Left lung (tissue), 10 donors: ENCODE data around the gene CCL20. TPM values are rescaled to one million over a fixed set of nuclear protein-coding genes. Genes with fewer than 3 reads are reported as not detected.

Experiments used
- ATAC-seq: fragments of 200-7000 bp; cut with Tn5 transposase; one replicate; pipeline ENCODE4 v1.9.1; 2020; ENCODE audit warnings: moderate library complexity
- DNase-seq, 4 donors: peaks; one replicate each; pipeline ENCODE4 v3.0.0-alpha.2; 2013 to 2020
- H3K27ac ChIP-seq, 2 donors: fragments of 200-600 bp; sonication (generic) in 1 of 2; one replicate each; pipeline versions ENCODE4 v1.5.0 to v1.8.0; 2020 to 2021
- H3K27me3 ChIP-seq, 2 donors: fragments of 200-600 bp; sonication (generic) in 1 of 2; one replicate each; pipeline versions ENCODE4 v1.5.0 to v1.8.0; 2020 to 2021
- H3K36me3 ChIP-seq, 2 donors: fragments of 200-600 bp; sonication (generic) in 1 of 2; one replicate each; pipeline versions ENCODE4 v1.5.0 to v1.8.0; 2020 to 2021
- H3K4me1 ChIP-seq, 2 donors: fragments of 200-600 bp; one replicate each; pipeline ENCODE4 v1.8.0; 2021
- H3K4me3 ChIP-seq, 2 donors: fragments of 200-600 bp; sonication (generic) in 1 of 2; one replicate each; pipeline versions ENCODE4 v1.5.0 to v1.8.0; 2020 to 2021; ENCODE audit warnings: mild to moderate bottlenecking in 1 of 2
- H3K9me3 ChIP-seq, 2 donors: fragments of 200-600 bp; sonication (generic) in 1 of 2; one replicate each; pipeline versions ENCODE4 v1.5.0 to v1.8.0; 2020 to 2021
- intact Hi-C, 2 donors: fragments of 100-400 bp; cut with DNase I; formaldehyde crosslinking; loops; one replicate each; pipeline versions ENCODE4 v1.11.2 to v1.14.2; 2022
- polyA plus RNA-seq, 6 donors: library from polyadenylated mRNA; unstranded; fragments of 120-200 nt; gene quantifications; one replicate each; pipeline ENCODE4 v1.2.1, GENCODE V29; 2013; ENCODE audit not compliant: insufficient read length in 6 of 6
- total RNA-seq, 2 donors: library from RNA; stranded (reverse); fragmentation: NEBNext Ultra II Directional; extraction: Animal tissue kit (Norgen Biotek cat#: 25700); gene quantifications; one replicate each; pipeline ENCODE4 v1.2.1, GENCODE V29; 2021
- TF ChIP-seq, protein P1 (sequence below), 2 donors: fragments of 200-600 bp; sonication (generic) in 1 of 2; IDR thresholded peaks; one replicate each; pipeline versions ENCODE4 v1.5.0 to v1.8.0; 2021; ENCODE audit warnings: antibody characterized with exemption in 2 of 2
- donor health status: DM: no; HTN: yes; CAD: no.
- donor health status: DM: no; HTN: no; CAD: no.

Gene CCL20
- total and polyA plus RNA-seq, 8 donors: 0.56 to 15.7 (median 0.92) TPM; not detected in 1

DNA sequence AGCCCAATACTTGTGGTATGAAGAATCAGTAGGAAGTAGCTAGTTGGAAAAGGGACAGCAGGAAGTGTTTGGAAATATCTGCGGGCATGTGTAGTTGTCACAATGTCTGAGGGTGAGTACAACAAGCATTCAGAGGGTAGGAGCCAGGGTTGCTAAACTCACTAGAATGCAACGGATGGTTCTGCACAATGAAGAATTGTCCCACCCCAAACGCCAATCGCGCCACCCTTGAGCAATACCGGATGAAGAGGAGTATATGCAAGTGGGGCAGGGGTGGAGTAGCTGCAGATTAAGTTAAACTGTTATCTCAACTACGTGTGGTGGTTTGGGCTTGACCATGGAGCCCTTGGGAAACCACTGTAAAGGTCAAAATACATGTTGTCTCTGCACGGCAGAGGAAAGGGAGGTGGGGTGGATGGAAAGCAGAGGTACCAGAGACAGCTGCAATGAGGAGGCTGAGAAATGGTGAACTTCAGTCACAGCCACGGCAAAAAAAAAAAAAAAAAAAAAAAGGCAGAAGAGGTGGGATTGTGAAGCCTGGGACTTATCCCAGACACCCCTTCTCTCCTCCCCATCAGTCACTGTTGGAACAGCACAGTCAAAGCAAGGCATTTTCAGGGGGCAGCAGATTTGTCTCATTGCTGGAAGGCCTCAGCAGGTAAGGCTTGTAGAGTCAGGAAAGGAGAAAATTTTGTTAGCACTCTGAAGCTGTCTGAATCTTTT, 5.2 kb downstream of the CCL20 start:
- DNase-seq: peak in 2 of 4 donors; percentile 72 to 79

DNA sequence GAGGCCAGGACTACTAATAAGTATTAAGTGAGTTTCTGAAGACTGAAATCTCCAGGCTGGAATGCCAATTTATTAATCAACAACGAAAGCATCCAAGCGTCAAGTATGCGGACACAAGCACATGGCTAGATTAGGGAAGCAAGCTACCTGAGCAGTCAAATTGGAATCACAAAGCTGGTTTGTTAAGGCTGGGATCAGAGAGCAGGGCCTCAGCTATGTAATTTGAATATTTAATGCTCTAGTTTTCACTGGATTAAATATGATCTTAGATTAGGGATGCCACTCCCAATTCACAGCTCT, 5.7 kb downstream of the CCL20 start:
- no peak for ATAC-seq
- no peaks in the 10 kb centered on the region for H3K9me3 ChIP-seq
- TF ChIP-seq, protein P1, sequence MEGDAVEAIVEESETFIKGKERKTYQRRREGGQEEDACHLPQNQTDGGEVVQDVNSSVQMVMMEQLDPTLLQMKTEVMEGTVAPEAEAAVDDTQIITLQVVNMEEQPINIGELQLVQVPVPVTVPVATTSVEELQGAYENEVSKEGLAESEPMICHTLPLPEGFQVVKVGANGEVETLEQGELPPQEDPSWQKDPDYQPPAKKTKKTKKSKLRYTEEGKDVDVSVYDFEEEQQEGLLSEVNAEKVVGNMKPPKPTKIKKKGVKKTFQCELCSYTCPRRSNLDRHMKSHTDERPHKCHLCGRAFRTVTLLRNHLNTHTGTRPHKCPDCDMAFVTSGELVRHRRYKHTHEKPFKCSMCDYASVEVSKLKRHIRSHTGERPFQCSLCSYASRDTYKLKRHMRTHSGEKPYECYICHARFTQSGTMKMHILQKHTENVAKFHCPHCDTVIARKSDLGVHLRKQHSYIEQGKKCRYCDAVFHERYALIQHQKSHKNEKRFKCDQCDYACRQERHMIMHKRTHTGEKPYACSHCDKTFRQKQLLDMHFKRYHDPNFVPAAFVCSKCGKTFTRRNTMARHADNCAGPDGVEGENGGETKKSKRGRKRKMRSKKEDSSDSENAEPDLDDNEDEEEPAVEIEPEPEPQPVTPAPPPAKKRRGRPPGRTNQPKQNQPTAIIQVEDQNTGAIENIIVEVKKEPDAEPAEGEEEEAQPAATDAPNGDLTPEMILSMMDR (IDR thresholded peaks at IDR 0.05): no peak
- DNase-seq: no peak
- peaks cover 8 to 54% of the 10 kb centered on the region in 2 donors for H3K4me1 ChIP-seq
- intact Hi-C loops: no loop called here
- no peaks in the 10 kb centered on the region for H3K27me3 ChIP-seq
- H3K4me3 ChIP-seq: no peak overlapping the region
- H3K27ac ChIP-seq: peak overlapping the region in 1 of 2 donors; percentile 90
- no peaks in the 10 kb centered on the region for H3K36me3 ChIP-seq

More for the DNA sequence above, 5.2 kb downstream of the CCL20 start:
- intact Hi-C loops: no loop called here
- TF ChIP-seq, protein P1 (IDR thresholded peaks at IDR 0.05): no peak
- H3K27ac ChIP-seq: peak overlapping the region in 1 of 2 donors; percentile 90
- no peak overlapping the region for H3K4me3 ChIP-seq
- H3K4me1 ChIP-seq: peaks cover 8 to 57% of the 10 kb centered on the region in 2 donors
- no peaks in the 10 kb centered on the region for H3K36me3 ChIP-seq
- H3K9me3 ChIP-seq: no peaks in the 10 kb centered on the region
- no peaks in the 10 kb centered on the region for H3K27me3 ChIP-seq
- peak; percentile 76 for ATAC-seq

DNA sequence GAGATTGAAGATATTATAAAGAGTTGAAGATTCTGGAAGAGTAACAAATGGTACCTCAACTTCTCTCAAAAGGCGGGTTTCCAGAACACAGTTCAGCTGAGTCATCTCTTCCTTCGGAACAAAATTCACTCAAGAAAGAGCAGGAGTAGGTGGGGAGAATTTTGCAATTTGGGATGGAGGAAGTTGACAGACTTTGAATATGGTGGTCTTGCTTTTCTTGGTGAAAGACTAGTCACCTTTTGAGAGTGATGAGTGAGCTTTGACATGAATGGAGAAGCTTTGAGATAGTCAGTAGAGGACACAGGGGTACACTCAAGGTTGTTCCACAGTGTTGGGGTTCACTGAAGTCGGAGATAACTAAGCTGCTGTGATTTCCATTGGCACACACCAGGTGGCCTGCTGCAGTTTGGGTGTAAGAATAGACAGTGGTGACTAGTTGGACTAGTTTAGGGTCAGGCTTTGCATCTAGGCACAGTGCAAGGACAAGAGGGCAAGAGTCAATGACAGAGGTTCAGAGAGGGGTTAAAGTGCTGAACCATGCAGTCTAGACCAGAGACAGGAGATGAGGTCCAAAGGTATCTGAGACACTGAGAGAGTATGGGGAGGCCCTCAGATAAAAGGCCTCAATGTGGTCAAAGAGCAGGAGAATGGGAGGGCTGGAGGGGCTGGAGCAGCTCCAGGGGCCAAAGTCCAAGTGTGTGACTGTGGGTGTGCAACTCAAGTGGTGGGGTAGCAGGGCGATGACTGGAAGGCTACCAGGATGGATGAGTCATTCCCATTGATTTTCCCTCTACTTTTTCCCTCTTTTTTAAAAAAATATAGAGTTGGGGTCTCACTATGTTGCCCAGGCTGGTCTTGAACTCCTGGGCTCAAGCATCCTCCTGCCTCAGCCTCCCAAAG, 7.7 kb downstream of the CCL20 start:
- no peak overlapping the region for H3K27ac ChIP-seq
- TF ChIP-seq, protein P1 (IDR thresholded peaks at IDR 0.05): no peak
- H3K4me1 ChIP-seq: peaks cover 8 to 37% of the 10 kb centered on the region in 2 donors
- no peak overlapping the region for H3K4me3 ChIP-seq
- H3K27me3 ChIP-seq: no peaks in the 10 kb centered on the region
- intact Hi-C loops: no loop called here
- DNase-seq (no peak), ATAC-seq (no peak)
- no peaks in the 10 kb centered on the region for H3K9me3 ChIP-seq
- no peaks in the 10 kb centered on the region for H3K36me3 ChIP-seq

DNA sequence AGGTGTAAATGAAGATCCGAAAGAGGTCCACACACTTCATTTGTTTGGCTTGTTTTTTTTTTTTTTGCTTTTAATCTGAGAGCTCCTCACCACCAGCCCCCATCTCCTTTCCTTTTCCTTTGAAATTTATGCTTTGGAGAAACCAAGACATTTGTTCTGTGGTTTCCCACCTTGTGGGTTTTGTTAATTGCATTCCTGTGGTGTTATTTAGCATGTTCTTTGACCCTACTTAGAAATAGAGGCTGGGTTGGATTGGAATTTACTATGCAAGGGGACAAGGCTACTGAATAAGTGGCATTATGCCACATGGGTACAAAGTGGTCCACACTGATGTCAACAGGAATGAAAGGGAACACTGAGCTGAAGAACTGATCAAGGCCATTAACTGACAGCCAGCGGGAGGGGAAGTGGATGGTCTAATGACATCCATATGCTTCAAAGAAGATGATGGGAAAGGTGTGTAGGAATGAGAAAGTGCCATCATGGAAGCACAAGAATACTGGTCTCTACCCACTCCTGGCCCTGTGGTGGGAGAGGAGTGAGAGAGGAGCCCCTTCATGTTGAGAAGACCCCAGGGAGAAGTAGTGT, 8.9 kb downstream of the CCL20 start:
- Histone ChIP-seq H3K27ac (no peak overlapping the region), H3K4me3 (no peak overlapping the region), H3K9me3 (no peaks in the 10 kb centered on the region), H3K4me1 (peaks cover 8 to 26% of the 10 kb centered on the region in 2 donors), H3K36me3 (no peaks in the 10 kb centered on the region), H3K27me3 (no peaks in the 10 kb centered on the region)
- TF ChIP-seq, protein P1 (IDR thresholded peaks at IDR 0.05): no peak
- ATAC-seq (no peak), DNase-seq (no peak)
- intact Hi-C loops: no loop called here

DNA sequence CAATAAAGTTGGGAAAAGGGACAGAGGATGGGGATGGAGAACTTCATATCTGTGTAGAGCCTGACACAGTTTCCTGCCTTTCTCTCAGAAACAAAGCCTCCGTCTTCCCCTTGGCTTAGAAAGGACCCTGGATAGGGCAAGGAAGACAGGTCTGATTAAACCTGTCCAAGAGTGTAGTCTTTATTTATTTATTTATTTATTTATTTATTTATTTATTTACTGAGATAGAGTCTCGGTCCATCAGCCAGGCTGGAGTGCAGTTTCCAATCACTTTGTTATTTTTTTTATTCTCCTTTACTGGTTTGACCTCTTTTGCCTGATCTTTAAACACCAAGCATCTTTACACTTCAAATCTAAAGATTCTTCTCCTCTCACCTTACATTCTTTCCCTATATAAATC, 10.3 kb downstream of the CCL20 start:
- no peak overlapping the region for H3K27ac ChIP-seq
- H3K36me3 ChIP-seq: no peaks in the 10 kb centered on the region
- H3K4me1 ChIP-seq: peaks cover 0 to 13% of the 10 kb centered on the region in 2 donors
- H3K9me3 ChIP-seq: no peaks in the 10 kb centered on the region
- intact Hi-C loops: no loop called here
- TF ChIP-seq, protein P1 (IDR thresholded peaks at IDR 0.05): no peak
- H3K27me3 ChIP-seq: no peaks in the 10 kb centered on the region
- no peak for DNase-seq
- no peak for ATAC-seq
- no peak overlapping the region for H3K4me3 ChIP-seq
